ENCODE data around the gene LRCH4. TPM values are rescaled to one million over a fixed set of nuclear protein-coding genes. Genes with fewer than 3 reads are reported as not detected.

The LRCH4 gene
- polyA plus RNA-seq, 1 donor (not counting 4 experiments of a cell fraction or from before 2014, with no cell fraction given): 4.9 TPM

DNA sequence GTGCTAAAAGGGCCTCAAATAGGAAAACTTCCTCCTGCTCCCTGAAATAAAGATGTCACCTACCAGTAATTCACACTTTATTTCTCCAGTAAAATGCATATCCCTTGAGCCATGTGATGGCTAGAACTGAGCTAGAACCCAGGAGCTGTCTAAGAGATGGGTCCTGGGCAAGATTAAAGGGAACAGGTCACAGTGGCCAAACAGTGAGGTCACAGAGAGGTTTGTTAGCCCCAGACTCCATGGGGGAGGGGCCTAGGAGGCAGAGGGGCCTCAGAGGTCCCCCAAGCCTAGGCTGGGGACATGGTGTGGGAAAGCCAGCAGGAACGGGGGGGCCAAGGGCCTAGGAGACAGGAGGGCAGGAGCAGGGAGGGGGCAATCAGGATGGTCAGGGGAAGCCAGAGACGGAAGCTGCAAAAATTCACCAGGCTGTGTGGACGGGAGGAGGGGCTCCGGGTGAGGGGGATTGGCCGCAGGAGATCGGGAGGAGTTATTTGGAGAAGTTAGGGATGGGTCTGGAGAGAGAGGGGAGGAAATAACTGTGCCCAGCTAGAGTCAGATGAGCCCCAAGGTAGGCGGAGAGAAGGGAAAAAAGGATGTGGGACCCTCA, 3.5 kb upstream of the LRCH4 start:
- Histone ChIP-seq H4K20me1 (ENCODE audit: control insufficient read depth, extremely low read depth, insufficient read depth, low read length) (peaks cover 8% of the 10 kb centered on the region), H3K36me3 (ENCODE audit: control insufficient read depth in 2 of 2, extremely low read depth in 1 of 2, insufficient read depth in 2 of 2, low read length in 2 of 2) (no peaks in the 10 kb centered on the region), H3K4me1 (ENCODE audit: control insufficient read depth, extremely low read depth, insufficient read depth, low read length) (peaks cover 11% of the 10 kb centered on the region), H3K27me3 (ENCODE audit: control insufficient read depth, extremely low read depth, insufficient read depth, low read length) (peaks cover 8% of the 10 kb centered on the region), H3K9me1 (ENCODE audit: control insufficient read depth, extremely low read depth, insufficient read depth, low read length) (no peaks in the 10 kb centered on the region), H3K4me3 (ENCODE audit: control insufficient read depth in 2 of 3, extremely low read depth in 1 of 3, insufficient read depth in 2 of 3, low read depth in 1 of 3, low read length in 3 of 3) (no peak overlapping the region), H3K9ac (ENCODE audit: control insufficient read depth, extremely low read depth, insufficient read depth, low read length) (no peak overlapping the region), H3K4me2 (ENCODE audit: control insufficient read depth, extremely low read depth, insufficient read depth, low read depth, low read length) (no peak overlapping the region), H2AFZ (ENCODE audit: control insufficient read depth, low read length) (no peak overlapping the region), H3K9me3 (ENCODE audit: control insufficient read depth, low read depth, low read length) (no peaks in the 10 kb centered on the region), H3K79me2 (ENCODE audit: control insufficient read depth, insufficient read depth, low read length) (peaks cover 9% of the 10 kb centered on the region), H3K27ac (ENCODE audit: control insufficient read depth, insufficient read depth, low read length) (no peak overlapping the region)
- DNase-seq (ENCODE audit: low read depth, low spot score): no peak
- no peak for TF ChIP-seq EZH2 (IDR thresholded peaks at IDR 0.05; ENCODE audit: low read length)
- TF ChIP-seq, protein P1, sequence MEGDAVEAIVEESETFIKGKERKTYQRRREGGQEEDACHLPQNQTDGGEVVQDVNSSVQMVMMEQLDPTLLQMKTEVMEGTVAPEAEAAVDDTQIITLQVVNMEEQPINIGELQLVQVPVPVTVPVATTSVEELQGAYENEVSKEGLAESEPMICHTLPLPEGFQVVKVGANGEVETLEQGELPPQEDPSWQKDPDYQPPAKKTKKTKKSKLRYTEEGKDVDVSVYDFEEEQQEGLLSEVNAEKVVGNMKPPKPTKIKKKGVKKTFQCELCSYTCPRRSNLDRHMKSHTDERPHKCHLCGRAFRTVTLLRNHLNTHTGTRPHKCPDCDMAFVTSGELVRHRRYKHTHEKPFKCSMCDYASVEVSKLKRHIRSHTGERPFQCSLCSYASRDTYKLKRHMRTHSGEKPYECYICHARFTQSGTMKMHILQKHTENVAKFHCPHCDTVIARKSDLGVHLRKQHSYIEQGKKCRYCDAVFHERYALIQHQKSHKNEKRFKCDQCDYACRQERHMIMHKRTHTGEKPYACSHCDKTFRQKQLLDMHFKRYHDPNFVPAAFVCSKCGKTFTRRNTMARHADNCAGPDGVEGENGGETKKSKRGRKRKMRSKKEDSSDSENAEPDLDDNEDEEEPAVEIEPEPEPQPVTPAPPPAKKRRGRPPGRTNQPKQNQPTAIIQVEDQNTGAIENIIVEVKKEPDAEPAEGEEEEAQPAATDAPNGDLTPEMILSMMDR (optimal IDR thresholded peaks at IDR 0.05 in 1 of 3, IDR thresholded peaks at IDR 0.05 in 1 of 3, conservative IDR thresholded peaks at IDR 0.05 in 1 of 3; ENCODE audit: extremely low read depth in 1 of 3, insufficient read depth in 2 of 3, low read length in 3 of 3): no peak
- FAIRE-seq: no peak
- dilution Hi-C loops (cut with MboI; ENCODE audit: extremely low pct_ligation_motif_present, low sequenced_read_pairs): no loop called here

DNA sequence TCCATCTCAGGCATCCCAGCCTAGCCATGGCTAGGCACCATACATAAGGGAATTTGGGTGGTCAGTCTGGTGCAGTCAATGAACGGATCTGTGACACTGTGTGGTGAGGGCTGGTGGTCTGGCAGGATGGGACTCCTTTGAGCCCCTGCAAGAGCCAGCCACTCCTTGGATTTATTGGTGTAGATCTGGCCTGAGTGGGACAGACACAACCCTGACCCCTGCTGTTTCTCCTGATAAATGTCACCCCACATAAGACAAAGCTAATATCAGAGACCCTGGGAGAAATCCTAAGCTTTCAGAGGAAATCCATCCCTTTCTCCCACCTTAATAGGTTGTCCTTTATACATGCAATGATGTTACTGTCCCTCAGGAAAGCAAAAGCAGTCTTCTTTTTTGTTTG, 2.5 kb upstream of the LRCH4 start:
- H3K4me1 ChIP-seq (ENCODE audit: control insufficient read depth, extremely low read depth, insufficient read depth, low read length): peaks cover 19% of the 10 kb centered on the region
- no peaks in the 10 kb centered on the region for H3K9me3 ChIP-seq (ENCODE audit: control insufficient read depth, low read depth, low read length)
- peaks cover 13% of the 10 kb centered on the region for H3K79me2 ChIP-seq (ENCODE audit: control insufficient read depth, insufficient read depth, low read length)
- no peak overlapping the region for H3K4me3 ChIP-seq (ENCODE audit: control insufficient read depth in 2 of 3, extremely low read depth in 1 of 3, insufficient read depth in 2 of 3, low read depth in 1 of 3, low read length in 3 of 3)
- DNase-seq (ENCODE audit: low read depth, low spot score): no peak
- dilution Hi-C loops (cut with MboI; ENCODE audit: extremely low pct_ligation_motif_present, low sequenced_read_pairs): no loop called here
- H3K27ac ChIP-seq (ENCODE audit: control insufficient read depth, insufficient read depth, low read length): no peak overlapping the region
- H2AFZ ChIP-seq (ENCODE audit: control insufficient read depth, low read length): no peak overlapping the region
- no peak for FAIRE-seq
- TF ChIP-seq, protein P1 (optimal IDR thresholded peaks at IDR 0.05 in 1 of 3, IDR thresholded peaks at IDR 0.05 in 1 of 3, conservative IDR thresholded peaks at IDR 0.05 in 1 of 3; ENCODE audit: extremely low read depth in 1 of 3, insufficient read depth in 2 of 3, low read length in 3 of 3): peak in 2 of 3 experiments; percentile 40 to 45
- TF ChIP-seq EZH2 (IDR thresholded peaks at IDR 0.05; ENCODE audit: low read length): no peak
- no peak overlapping the region for H3K9ac ChIP-seq (ENCODE audit: control insufficient read depth, extremely low read depth, insufficient read depth, low read length)
- no peaks in the 10 kb centered on the region for H3K9me1 ChIP-seq (ENCODE audit: control insufficient read depth, extremely low read depth, insufficient read depth, low read length)
- H3K27me3 ChIP-seq (ENCODE audit: control insufficient read depth, extremely low read depth, insufficient read depth, low read length): peaks cover 8% of the 10 kb centered on the region
- H4K20me1 ChIP-seq (ENCODE audit: control insufficient read depth, extremely low read depth, insufficient read depth, low read length): peaks cover 8% of the 10 kb centered on the region
- H3K4me2 ChIP-seq (ENCODE audit: control insufficient read depth, extremely low read depth, insufficient read depth, low read depth, low read length): no peak overlapping the region
- no peaks in the 10 kb centered on the region for H3K36me3 ChIP-seq (ENCODE audit: control insufficient read depth in 2 of 2, extremely low read depth in 1 of 2, insufficient read depth in 2 of 2, low read length in 2 of 2)

Data from keratinocyte (primary cell).